Osteoblast (primary cell): ENCODE data around the gene NADK. TPM values are rescaled to one million over a fixed set of nuclear protein-coding genes. Genes with fewer than 3 reads are reported as not detected.

Source experiments
- DNase-seq: peaks from one replicate; pipeline ENCODE4 v3.0.0; 2011; ENCODE audit warnings: low spot score, mixed read lengths; ENCODE audit not compliant: insufficient read length; ENCODE audit errors: missing footprints
- H2AFZ ChIP-seq: 2 replicates; pipeline ENCODE4 v1.6.0; 2011; ENCODE audit warnings: mild to moderate bottlenecking, low read length
- H3K27ac ChIP-seq: 2 replicates; pipeline ENCODE4 v1.5.1; 2011; ENCODE audit warnings: mild to moderate bottlenecking, low read depth, low read length, moderate library complexity
- H3K27me3 ChIP-seq: 2 replicates; pipeline ENCODE4 v1.6.0; 2012; ENCODE audit warnings: mild to moderate bottlenecking, control low read depth, inconsistent platforms, low read length, moderate library complexity; ENCODE audit not compliant: insufficient read depth
- H3K36me3 ChIP-seq: 2 replicates; pipeline ENCODE4 v1.5.1; 2011; ENCODE audit warnings: mild to moderate bottlenecking, low read length, control low read depth, moderate library complexity; ENCODE audit not compliant: insufficient read depth
- H3K4me1 ChIP-seq: 2 replicates; pipeline ENCODE4 v1.5.1; 2011; ENCODE audit warnings: mild to moderate bottlenecking, low read length, control low read depth, moderate library complexity; ENCODE audit not compliant: insufficient read depth
- H3K4me2 ChIP-seq: 2 replicates; pipeline ENCODE4 v1.6.0; 2011; ENCODE audit warnings: mild to moderate bottlenecking, low read length; ENCODE audit not compliant: insufficient read depth
- H3K4me3 ChIP-seq: fragments of 200-600 bp; sonication (generic); 3 replicates; pipeline ENCODE4 v1.5.1; 2012; ENCODE audit warnings: mild to moderate bottlenecking, low read length, inconsistent platforms; ENCODE audit not compliant: insufficient read depth
- H3K79me2 ChIP-seq: 2 replicates; pipeline ENCODE4 v1.6.0; 2012; ENCODE audit warnings: mild to moderate bottlenecking, low read length, control low read depth, inconsistent platforms; ENCODE audit not compliant: insufficient read depth
- H3K9me3 ChIP-seq: 2 replicates; pipeline ENCODE4 v1.5.1; 2011; ENCODE audit warnings: low read depth, low read length, control low read depth
- H4K20me1 ChIP-seq: 2 replicates; pipeline ENCODE4 v1.6.0; 2012; ENCODE audit warnings: mild to moderate bottlenecking, low read length, control low read depth; ENCODE audit not compliant: insufficient read depth
- CTCF ChIP-seq: IDR thresholded peaks from 2 replicates; pipeline ENCODE4 v1.5.1; 2011; ENCODE audit warnings: mild to moderate bottlenecking, low read depth, low read length, moderate library complexity; ENCODE audit errors: extremely low read depth
- total RNA-seq: library from RNA; depleted of rRNA; stranded (reverse); fragments of >200 nt; gene quantifications from 2 replicates; pipeline ENCODE4 v1.2.3, GENCODE V29; 2012

NADK gene
- total RNA-seq, 1 donor = 45.6 TPM

- peak; percentile 80 for DNase-seq
- H3K4me2 ChIP-seq = peak overlapping the region; percentile 88
- no peaks in the 10 kb centered on the region for H3K27me3 ChIP-seq
- peaks cover 59% of the 10 kb centered on the region for H3K79me2 ChIP-seq
- no peaks in the 10 kb centered on the region for H3K9me3 ChIP-seq
- TF ChIP-seq CTCF = no peak
- H4K20me1 ChIP-seq = peaks cover 22% of the 10 kb centered on the region
- H3K4me3 ChIP-seq = peak overlapping the region; percentile 90
- H3K27ac ChIP-seq = peak overlapping the region; percentile 82
- H3K4me1 ChIP-seq = peaks cover 40% of the 10 kb centered on the region
- H3K36me3 ChIP-seq = peaks cover 8% of the 10 kb centered on the region
- no peak overlapping the region for H2AFZ ChIP-seq
Observed at GRCh38 chr1:1776672-1777582, 1.3 kb downstream of the NADK start.

- peaks cover 2% of the 10 kb centered on the region for H3K9me3 ChIP-seq
- peaks cover 17% of the 10 kb centered on the region for H4K20me1 ChIP-seq
- H3K27ac ChIP-seq = no peak overlapping the region
- no peak overlapping the region for H3K4me3 ChIP-seq
- H3K27me3 ChIP-seq = no peaks in the 10 kb centered on the region
- no peak for TF ChIP-seq CTCF
- peaks cover 71% of the 10 kb centered on the region for H3K79me2 ChIP-seq
- H3K36me3 ChIP-seq = peaks cover 8% of the 10 kb centered on the region
- peak overlapping the region; percentile 10 for H3K4me2 ChIP-seq
- H3K4me1 ChIP-seq = peaks cover 34% of the 10 kb centered on the region
- DNase-seq = peak; percentile 55
- no peak overlapping the region for H2AFZ ChIP-seq
Observed at GRCh38 chr1:1775327-1776226, 2.7 kb downstream of the NADK start.

- Histone ChIP-seq H4K20me1 (peaks cover 17% of the 10 kb centered on the region), H3K4me2 (no peak overlapping the region), H3K9me3 (peaks cover 2% of the 10 kb centered on the region), H3K79me2 (peaks cover 88% of the 10 kb centered on the region), H3K27me3 (no peaks in the 10 kb centered on the region), H3K4me3 (no peak overlapping the region), H2AFZ (no peak overlapping the region), H3K36me3 (peaks cover 8% of the 10 kb centered on the region), H3K27ac (no peak overlapping the region), H3K4me1 (peaks cover 18% of the 10 kb centered on the region)
- no peak for TF ChIP-seq CTCF
- DNase-seq = no peak
Observed at GRCh38 chr1:1773874-1774273, 4.4 kb downstream of the NADK start.
